Subcutaneous abdominal adipose tissue (tissue), 5 donors: ENCODE results near the gene PARD3B.

Source experiments
- H3K27ac ChIP-seq: one replicate; pipeline ENCODE4 v1.7.0; 2013; ENCODE audit warnings: low read depth, mild to moderate bottlenecking, inconsistent platforms, low read length, moderate library complexity
- H3K27me3 ChIP-seq, 5 donors: one replicate each; pipeline ENCODE4 v1.7.0; 2013; ENCODE audit warnings: low read length in 5 of 5, inconsistent platforms in 1 of 5; ENCODE audit not compliant: control insufficient read depth in 5 of 5, insufficient read depth in 4 of 5
- H3K36me3 ChIP-seq, 5 donors: one replicate each; pipeline ENCODE4 v1.7.0; 2013; ENCODE audit warnings: low read length in 5 of 5; ENCODE audit not compliant: control insufficient read depth in 5 of 5, insufficient read depth in 5 of 5
- H3K4me1 ChIP-seq, 5 donors: one replicate each; pipeline ENCODE4 v1.7.0; 2013; ENCODE audit warnings: low read length in 5 of 5, mild to moderate bottlenecking in 3 of 5, moderate library complexity in 1 of 5; ENCODE audit not compliant: control insufficient read depth in 5 of 5, insufficient read depth in 5 of 5
- H3K4me3 ChIP-seq, 5 donors: one replicate each; pipeline ENCODE4 v1.7.0; 2013; ENCODE audit warnings: low read length in 5 of 5, low read depth in 1 of 5
- H3K9ac ChIP-seq, 5 donors: one replicate each; pipeline ENCODE4 v1.7.0; 2013; ENCODE audit warnings: low read length in 5 of 5, mild to moderate bottlenecking in 4 of 5, moderate library complexity in 3 of 5
- H3K9me3 ChIP-seq, 5 donors: one replicate each; pipeline ENCODE4 v1.7.0; 2013; ENCODE audit warnings: low read length in 5 of 5; ENCODE audit not compliant: control insufficient read depth in 5 of 5
- donor health status: healthy.
- donor health status: healthy.
- donor health status: healthy.
- donor health status: healthy.
- donor health status: healthy.

PARD3B gene

DNA sequence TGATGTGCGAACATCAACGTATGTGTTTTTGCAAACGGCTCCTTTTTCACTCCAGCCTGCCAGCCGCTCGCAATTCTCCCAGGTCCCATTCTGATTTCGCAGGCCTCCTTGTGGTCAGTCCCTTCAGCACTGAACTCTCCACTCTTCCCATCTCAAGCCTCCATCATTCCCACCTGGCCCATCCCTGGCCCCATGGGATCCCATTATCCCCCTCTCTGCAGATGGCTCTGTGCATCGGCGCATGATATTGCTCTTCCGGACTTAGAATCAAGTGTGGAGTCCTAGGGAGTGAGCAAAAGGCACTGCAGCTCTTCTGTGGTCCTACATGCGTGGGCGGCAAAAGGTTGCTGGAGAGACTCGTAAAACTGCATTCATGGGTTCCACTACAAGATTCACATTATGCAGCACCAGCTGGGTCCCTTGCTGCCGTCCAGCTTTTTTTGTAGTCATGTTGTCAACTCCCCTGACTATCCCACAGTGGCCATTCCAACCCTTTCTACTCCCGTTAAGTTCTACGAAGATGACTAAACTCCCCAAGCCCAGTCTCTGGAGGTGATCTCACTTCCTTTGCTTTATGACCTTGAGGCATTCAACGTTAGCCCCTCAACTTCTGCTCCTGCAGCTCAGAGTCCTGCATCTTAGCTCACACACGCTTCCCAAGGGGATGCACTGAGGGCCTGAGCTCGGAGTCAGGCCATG lies 1011.7 kb downstream of the PARD3B start:
- H3K36me3 ChIP-seq: peaks cover 0 to 5% (median 0%) of the 10 kb centered on the region in 5 donors
- no peak overlapping the region for H3K27ac ChIP-seq
- no peaks in the 10 kb centered on the region for H3K9me3 ChIP-seq
- H3K4me1 ChIP-seq: peaks cover 0 to 4% (median 0%) of the 10 kb centered on the region in 5 donors
- H3K9ac ChIP-seq: no peak overlapping the region
- H3K27me3 ChIP-seq: no peaks in the 10 kb centered on the region
- H3K4me3 ChIP-seq: no peak overlapping the region

DNA sequence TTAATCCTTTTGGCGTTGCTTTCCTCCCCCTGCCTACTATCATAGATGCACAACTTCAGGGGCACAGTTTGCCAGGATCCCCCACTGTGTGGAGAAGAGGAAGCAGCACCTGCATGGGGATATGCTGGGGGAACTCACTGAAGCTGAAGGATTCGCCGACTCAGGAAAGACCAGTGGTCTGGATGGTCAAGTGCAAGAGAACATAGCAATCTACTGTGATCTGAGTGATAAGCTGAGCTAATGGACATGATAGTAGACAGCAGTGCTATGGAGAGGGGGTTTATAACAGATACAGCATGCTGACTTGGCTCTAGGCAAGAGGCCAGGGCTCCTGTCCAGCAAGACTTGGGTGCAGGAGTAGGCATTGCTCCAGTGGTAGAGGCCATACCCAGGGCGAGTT lies 1012.6 kb downstream of the PARD3B start:
- Histone ChIP-seq H3K9ac (no peak overlapping the region), H3K36me3 (peaks cover 0 to 5% (median 0%) of the 10 kb centered on the region in 5 donors), H3K4me1 (peaks cover 0 to 4% (median 0%) of the 10 kb centered on the region in 5 donors), H3K9me3 (no peaks in the 10 kb centered on the region), H3K27ac (no peak overlapping the region), H3K27me3 (no peaks in the 10 kb centered on the region), H3K4me3 (no peak overlapping the region)

DNA sequence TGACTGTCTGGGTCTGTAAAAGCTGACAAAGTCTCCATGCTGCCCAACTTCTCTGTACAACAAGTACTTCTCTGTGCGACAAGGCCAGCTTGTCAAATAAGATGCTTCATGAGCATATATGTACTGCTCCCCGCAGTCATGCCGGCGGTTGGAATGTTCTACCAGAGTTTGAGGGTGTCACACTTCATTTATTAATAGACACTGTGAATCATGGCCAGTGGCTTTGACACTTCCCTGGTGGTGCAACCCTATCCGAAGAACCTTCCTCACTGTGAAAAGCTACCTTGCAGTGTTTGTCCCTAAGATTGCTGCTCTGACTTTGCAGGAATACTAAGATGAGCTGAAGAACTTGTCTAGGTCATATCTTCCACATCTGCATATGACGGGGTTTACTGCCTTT lies 1016.2 kb downstream of the PARD3B start:
- H3K27me3 ChIP-seq: no peaks in the 10 kb centered on the region
- H3K9me3 ChIP-seq: no peaks in the 10 kb centered on the region
- peaks cover 0 to 2% (median 0%) of the 10 kb centered on the region in 5 donors for H3K36me3 ChIP-seq
- H3K4me3 ChIP-seq: no peak overlapping the region
- H3K4me1 ChIP-seq: peaks cover 0 to 4% (median 0%) of the 10 kb centered on the region in 5 donors
- no peak overlapping the region for H3K27ac ChIP-seq
- no peak overlapping the region for H3K9ac ChIP-seq

DNA sequence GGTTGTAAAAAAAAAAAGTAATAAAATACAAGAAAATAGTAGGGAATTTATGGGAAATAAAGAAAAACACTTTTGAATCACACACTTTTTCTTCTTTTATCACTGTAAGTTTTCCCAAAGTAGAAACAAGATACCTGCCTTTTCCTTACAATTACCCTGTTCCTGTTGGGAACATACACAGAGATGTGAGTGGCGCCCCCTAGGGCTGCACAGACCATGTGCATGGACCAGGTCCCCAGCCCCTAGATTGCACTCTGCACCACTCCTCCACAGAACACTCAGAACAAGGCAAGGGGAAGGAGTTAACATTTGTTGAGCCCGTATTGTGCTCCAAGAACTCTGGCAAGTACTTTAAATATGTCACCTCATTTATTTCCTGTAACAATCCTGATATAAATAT lies 1018.4 kb downstream of the PARD3B start:
- Histone ChIP-seq H3K4me1 (peaks cover 0 to 4% (median 0%) of the 10 kb centered on the region in 5 donors), H3K9ac (no peak overlapping the region), H3K27me3 (no peaks in the 10 kb centered on the region), H3K4me3 (no peak overlapping the region), H3K27ac (no peak overlapping the region), H3K9me3 (no peaks in the 10 kb centered on the region), H3K36me3 (peaks cover 0 to 2% (median 0%) of the 10 kb centered on the region in 5 donors)

DNA sequence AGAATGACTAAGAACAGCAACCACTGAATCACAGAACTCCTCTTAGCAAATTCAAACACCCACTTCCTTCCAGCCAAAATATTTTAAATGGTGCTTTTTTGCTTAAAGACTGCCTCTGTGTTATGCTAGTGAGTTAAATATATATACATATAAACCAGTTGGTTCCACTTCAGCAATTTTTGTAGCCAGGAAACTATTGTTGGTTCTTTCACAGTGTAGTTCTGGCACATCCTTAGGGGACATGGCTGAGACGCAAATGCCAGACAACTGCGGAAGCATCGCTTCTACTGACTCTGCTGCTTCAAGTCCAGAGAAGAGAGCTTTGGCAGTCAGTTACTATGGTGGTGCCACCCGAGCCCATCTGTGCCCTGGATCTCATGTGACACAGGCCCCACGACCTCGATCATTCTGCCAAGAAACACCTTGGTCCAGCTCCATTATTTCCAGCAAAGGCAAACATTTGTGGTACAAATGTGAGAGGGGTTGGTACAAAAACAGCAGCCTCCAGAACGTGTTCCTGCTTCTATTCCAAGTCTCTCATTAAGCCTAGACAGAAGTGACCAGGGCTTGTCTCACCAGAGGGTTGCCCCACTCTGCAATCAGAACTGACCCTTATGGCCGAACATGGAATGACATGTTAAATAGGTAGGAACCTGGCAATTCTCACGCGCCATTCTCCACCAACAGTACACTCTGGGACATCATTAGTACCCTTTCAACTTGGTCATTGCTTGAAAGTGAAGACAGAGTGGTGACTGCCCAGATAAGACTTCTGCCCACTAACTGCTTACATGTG lies 1019.3 kb downstream of the PARD3B start:
- H3K27me3 ChIP-seq: no peaks in the 10 kb centered on the region
- peaks cover 0 to 2% (median 0%) of the 10 kb centered on the region in 5 donors for H3K36me3 ChIP-seq
- H3K27ac ChIP-seq: no peak overlapping the region
- no peaks in the 10 kb centered on the region for H3K9me3 ChIP-seq
- H3K9ac ChIP-seq: no peak overlapping the region
- no peak overlapping the region for H3K4me3 ChIP-seq
- peaks cover 0 to 4% (median 0%) of the 10 kb centered on the region in 5 donors for H3K4me1 ChIP-seq

DNA sequence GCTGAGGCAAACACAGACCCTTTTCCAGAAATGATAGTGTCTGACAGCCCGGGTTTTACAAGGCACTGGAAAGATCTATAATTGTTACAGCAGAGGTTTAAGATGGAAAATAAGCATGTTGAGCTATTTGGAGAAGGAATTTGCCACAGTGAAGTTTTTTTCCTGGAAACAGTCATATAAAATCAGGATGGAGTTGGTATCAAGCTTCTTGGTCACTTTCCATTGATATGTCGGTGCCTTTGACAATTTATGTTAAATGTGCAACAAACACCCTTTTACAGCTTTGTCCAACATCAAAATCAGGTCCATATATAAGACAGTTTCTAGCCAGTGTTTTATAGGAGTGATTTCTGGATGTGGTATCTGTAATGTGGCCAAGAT lies 1019.9 kb downstream of the PARD3B start:
- Histone ChIP-seq H3K4me1 (peaks cover 0 to 4% (median 0%) of the 10 kb centered on the region in 5 donors), H3K4me3 (no peak overlapping the region), H3K9ac (no peak overlapping the region), H3K9me3 (no peaks in the 10 kb centered on the region), H3K36me3 (peaks cover 0 to 2% (median 0%) of the 10 kb centered on the region in 5 donors), H3K27me3 (no peaks in the 10 kb centered on the region), H3K27ac (no peak overlapping the region)

DNA sequence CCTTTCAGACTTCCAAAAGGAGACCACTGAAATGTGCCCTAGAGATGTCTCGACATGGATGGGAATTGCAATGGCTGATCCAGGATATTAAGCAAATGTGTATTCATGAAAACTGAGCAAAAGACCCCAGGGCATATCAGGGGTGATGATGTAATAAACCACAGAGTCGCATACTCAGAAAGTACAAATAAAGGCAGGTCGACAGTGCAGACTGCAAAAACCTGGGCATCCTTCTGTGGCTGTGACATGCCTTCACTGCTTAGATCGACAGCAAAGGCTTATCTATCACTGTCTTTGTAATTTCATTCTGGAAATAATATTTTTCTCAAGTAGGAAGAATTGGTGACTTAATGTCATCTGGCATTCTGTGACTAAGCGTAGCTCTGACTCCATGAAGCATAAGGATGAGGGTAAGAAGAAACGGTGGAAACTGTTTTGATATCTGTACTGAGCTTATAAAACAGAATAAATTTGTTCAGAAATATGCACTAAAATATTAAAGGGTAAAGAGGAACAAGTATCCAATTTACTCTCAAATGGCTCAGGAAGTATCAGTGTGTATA lies 1021.4 kb downstream of the PARD3B start:
- peaks cover 0 to 2% (median 0%) of the 10 kb centered on the region in 5 donors for H3K36me3 ChIP-seq
- H3K9ac ChIP-seq: no peak overlapping the region
- no peaks in the 10 kb centered on the region for H3K27me3 ChIP-seq
- no peaks in the 10 kb centered on the region for H3K9me3 ChIP-seq
- no peaks in the 10 kb centered on the region for H3K4me1 ChIP-seq
- no peak overlapping the region for H3K27ac ChIP-seq
- no peak overlapping the region for H3K4me3 ChIP-seq

DNA sequence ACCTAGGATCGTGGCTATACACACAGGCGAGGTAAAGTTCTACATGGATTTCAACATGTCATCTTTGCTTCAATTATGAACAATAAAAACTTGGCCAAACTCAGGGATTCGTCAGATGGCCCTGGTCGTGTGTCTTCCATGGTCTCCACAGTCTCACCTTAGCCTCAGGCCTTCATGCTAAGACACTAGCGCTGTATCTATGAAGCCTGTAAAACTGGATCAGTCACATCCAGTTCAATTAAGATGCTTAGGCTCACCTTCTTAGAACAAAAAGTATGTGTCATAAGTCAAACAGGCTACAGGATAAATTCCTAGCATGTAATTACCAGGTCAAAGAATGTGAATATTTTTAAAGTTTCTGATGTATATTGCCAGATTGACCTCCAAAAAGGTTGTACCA lies 1023.3 kb downstream of the PARD3B start:
- H3K9ac ChIP-seq: no peak overlapping the region
- H3K36me3 ChIP-seq: peaks cover 0 to 2% (median 0%) of the 10 kb centered on the region in 5 donors
- H3K4me1 ChIP-seq: no peaks in the 10 kb centered on the region
- no peak overlapping the region for H3K27ac ChIP-seq
- H3K4me3 ChIP-seq: no peak overlapping the region
- H3K27me3 ChIP-seq: no peaks in the 10 kb centered on the region
- H3K9me3 ChIP-seq: no peaks in the 10 kb centered on the region

DNA sequence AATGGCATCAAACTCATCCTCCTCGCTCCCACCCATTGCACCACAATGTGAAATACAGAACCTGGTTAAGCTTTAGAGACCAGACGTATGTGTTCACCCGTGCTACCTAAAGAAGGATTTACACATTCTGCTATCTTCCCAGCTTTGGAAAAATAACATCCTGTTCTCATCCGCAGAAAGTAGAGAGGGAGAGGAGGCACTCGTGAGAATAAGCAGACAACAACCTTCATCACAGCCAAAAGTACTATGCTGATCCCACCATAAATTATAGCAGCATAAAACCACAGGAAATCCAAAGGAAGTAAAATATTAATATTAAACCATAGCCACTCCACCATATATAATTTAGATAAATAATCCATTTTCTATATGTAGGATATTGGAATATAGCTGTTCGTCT lies 1025.4 kb downstream of the PARD3B start:
- no peaks in the 10 kb centered on the region for H3K4me1 ChIP-seq
- H3K27me3 ChIP-seq: no peaks in the 10 kb centered on the region
- no peak overlapping the region for H3K4me3 ChIP-seq
- H3K36me3 ChIP-seq: no peaks in the 10 kb centered on the region
- H3K9me3 ChIP-seq: peaks cover 0 to 6% (median 0%) of the 10 kb centered on the region in 5 donors
- H3K9ac ChIP-seq: no peak overlapping the region
- H3K27ac ChIP-seq: no peak overlapping the region

DNA sequence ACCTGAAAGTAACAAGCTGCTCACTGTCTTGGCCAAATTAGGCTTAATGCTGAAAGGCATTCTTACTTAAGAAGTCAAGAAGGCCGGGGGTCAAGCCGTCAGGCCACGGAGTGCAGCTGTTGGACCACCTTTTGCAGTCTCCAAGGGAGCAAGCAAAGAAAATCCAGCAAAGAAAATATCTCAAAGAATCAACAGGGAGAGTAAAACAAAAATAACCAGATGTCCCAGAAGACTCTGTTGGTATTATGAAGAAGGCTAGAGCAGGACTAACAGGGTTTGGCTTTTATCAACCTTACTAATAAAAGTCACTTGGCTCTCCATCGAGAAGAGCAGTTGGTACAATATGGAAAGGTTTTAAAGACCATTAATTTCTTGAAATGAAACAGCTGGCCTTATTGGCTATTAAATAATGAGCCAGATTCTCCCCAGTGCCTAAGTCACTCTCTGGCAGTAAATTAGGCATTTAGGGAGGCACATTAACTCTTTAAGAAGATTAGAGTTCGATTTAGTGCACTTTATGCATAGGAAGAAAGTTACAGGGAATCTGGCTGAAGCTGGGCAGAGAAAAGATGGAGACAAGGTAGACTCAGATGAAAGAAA lies 1026.2 kb downstream of the PARD3B start:
- peaks cover 0 to 9% (median 0%) of the 10 kb centered on the region in 5 donors for H3K9me3 ChIP-seq
- H3K27ac ChIP-seq: no peak overlapping the region
- no peak overlapping the region for H3K9ac ChIP-seq
- no peaks in the 10 kb centered on the region for H3K27me3 ChIP-seq
- H3K36me3 ChIP-seq: no peaks in the 10 kb centered on the region
- H3K4me3 ChIP-seq: no peak overlapping the region
- H3K4me1 ChIP-seq: no peaks in the 10 kb centered on the region
